NCI-H345 (cell line): ENCODE data around the gene MRPL27.
"Not testable (repeated sequence)": the region's sequence is repeated elsewhere in the genome, so short reads cannot be mapped to it uniquely, and the experiment has no call there.

Source experiments
- DNase-seq: peaks from one replicate; lab custom pipeline; 2025; lab: John Stamatoyannopoulos, UW

MRPL27 gene

DNA sequence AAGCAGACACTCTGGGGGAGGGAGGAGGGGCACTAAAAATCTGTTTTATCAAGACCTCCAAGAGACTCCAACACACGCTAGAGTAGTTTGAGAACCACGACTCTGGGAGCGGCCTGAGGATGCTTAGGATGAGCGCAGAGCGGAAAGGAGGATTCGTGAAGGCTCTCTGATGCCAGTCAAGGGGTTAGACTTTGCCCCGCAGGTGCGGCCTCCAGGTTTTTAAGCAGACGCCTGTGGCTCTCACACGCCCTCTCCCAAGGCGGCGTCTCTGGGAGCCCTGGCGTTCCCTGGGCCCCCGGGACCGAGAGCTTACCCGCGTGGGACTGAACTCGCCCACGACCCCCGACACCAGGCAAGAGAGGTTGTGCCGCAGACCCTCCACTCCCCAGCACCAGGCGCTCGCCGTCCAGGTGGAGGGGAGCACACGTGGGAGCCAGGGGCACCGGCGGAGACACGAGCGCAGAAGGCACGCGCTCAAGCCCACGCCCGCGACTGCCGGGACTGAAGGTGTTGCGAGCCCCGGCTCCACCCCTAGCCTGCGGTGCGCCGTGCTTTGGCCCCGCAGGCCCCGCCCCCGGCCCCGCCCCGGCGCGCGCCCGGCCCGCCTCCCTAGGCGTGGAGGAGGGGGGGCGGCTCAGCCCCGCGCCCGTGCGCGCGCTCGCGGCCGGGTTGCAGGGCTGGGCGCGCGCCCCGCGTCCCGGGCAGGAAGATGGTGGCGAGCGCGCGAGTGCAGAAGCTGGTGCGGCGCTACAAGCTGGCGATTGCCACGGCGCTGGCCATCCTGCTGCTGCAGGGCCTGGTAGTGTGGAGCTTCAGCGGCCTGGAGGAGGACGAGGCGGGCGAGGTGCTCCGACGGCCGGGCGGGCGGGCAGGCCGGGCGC is 27.3 kb downstream of the MRPL27 start, which contains the start of gene XYLT2:
XYLT2 (plus strand) TSS at position 695 of the 881 bp plus-strand sequence; CDS start at position 710, 15 bp downstream.
- peak; percentile 91 for DNase-seq

GRCh38 chr17:50344731-50345365 is 28.1 kb downstream of the MRPL27 start:
- peak; percentile 54 for DNase-seq

GRCh38 chr17:50339381-50339780 is 33.6 kb downstream of the MRPL27 start:
- no peak for DNase-seq

DNA sequence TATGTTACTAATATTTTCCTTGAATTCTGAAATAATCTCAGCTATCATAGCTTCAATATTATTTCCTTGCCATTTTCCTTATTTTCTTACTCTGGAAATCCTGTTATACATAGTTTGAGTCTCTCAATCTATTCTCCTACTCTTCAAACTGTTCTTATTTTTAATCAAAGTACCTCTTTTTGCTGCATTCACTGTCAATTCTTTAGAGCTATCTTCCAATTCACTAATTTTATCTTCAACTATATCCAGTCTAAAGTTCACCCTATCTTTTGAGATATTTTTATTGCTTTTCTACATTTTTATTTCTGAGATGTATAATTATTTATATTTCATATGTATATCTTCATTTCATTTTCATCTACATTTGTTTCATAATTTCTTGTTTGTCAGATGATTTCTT is 34.3 kb downstream of the MRPL27 start:
- no peak for DNase-seq

GRCh38 chr17:50337956-50338355 is 35.0 kb downstream of the MRPL27 start:
- DNase-seq: no peak

GRCh38 chr17:50333291-50334057 is 39.5 kb downstream of the MRPL27 start:
- not testable (repeated sequence) for DNase-seq

- no peak for DNase-seq
These were observed 40.8 kb downstream of the MRPL27 start for GRCh38 chr17:50332196-50332595.

- no peak for DNase-seq
These were observed 41.7 kb downstream of the MRPL27 start for GRCh38 chr17:50331085-50331791.

DNA sequence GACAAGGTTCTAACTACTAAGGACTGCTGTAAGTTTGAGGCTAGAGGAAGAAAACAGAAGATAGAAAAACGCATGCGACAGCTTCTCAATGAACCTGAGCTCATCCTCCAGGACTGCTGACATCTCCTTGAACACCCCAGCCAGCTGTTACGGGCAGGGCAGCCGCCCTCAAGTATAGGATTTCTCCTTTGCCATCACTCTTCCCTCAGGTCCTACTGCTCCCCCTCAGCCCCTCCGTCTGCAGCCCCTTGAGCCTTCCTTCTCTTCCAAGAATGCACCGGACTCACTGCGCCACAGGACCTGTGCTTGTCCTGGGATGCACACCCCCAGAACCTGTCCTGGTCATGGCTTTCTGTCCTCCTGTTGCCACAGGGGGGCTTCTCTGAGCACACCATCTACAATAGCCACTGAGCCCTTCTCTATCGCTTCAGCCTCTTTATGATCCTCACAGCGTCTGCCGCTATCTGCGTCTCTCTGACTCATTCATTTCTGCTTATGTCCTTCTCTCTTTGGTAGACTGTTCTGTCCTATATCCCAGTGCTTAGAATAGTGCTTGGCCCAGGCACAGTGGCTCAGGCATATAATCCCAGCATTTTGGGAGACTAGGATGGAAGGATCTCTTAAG is 42.7 kb downstream of the MRPL27 start:
- no peak for DNase-seq

GRCh38 chr17:50329716-50330115 is 43.3 kb downstream of the MRPL27 start:
- DNase-seq: no peak

DNA sequence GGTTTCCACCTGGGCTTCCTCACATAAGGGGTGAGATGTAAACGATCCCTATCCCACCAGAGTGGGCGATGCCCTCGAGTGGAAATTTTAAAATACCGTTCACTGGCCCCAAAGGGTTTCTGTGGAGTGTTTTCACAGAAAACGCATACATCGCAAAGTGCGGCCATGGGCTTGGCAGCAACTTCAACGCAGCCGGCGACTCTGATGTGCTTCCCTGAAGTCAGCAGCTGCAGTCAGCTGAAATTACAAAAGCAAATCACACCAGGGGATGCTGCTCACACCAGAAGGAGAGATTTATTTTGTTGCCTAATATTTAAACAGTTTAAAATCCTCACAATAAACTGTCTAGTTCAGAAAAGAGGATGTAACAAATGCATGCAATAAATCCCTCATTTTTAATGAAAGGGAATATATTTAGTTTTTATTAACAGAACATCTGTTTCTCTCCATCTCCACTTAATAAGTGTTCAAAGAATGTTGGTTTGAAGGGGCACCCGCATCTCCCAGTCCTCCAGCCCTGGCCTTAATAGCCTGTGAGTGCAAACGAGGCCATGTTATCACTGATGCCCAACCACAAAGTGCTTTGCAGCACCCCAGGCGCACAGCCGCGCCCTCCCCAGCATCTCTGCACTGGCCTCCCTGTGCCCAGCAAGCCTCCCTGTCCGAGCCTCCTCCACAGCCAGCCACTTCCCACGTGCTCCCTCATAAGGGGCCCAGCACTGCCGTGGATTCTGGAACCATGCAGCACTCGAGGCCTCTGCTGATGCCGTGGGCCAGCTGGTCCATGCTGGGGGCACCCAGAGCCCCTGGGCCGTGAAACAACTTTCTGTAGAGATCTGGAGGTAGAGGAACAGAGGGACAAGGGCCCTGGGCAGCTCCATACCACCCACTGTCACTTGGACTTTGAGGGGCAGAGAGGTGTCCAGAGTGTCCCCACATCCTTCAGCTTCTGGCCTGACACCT is 44.3 kb downstream of the MRPL27 start:
- DNase-seq: peak; percentile 38

- no peak for DNase-seq
These were observed 46.1 kb downstream of the MRPL27 start for GRCh38 chr17:50326831-50327364.

DNA sequence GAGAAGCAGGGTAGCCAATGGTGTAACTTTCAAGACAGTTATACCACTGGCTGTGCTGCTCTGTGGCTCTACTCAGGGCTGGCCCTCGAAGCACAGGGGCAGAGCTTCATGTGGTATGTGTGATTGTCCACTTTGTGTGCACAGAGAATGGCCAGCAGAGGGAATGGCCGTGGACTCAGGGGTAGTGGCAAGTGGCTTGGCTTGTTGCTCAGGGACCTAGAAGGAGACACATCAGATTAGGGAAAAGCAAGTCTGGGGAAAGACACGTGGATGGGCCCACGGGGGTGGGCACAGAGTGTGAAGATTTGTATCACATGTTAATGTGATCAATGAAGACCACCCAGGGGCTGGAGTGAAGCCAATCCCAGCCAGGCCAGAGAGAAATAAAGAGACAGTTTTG is 47.1 kb downstream of the MRPL27 start:
- DNase-seq: no peak

DNA sequence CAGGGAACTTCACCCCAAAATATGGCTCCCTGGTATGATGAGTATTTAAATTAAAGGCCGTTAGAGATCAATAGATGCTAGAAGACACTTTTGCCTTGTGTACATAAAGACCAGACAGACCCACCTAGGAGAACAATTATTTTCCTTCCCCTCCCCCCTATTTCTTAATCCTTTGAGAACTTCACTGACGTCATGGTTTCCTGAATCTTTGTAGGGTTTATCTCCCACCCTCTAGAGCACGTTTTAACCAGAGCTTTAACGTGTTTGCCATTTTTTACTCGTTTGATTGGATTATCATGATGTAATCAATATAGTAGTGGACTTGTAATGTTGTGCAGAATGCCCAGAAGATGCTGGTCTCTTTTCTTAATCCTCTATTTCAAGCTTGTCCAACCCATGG is 49.9 kb downstream of the MRPL27 start:
- DNase-seq: no peak

DNA sequence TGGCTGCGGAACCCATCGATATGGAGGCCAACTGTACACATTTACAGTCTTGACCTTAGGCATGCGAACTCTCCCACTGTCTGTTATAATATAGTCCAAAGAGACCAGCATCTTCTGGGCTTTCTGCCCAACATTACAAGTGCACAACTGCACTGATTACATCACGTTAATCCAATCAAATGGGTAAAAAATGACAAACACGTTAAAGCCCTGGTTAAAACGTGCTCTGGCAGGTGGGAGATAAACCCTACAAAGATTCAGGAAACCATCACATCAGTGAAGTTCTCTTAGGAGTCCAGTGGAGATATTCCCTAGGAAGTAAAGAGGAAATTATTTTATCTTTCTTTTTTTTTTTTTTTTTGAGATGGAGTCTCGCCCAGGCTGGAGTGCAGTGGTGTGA is 50.7 kb downstream of the MRPL27 start:
- no peak for DNase-seq

GRCh38 chr17:50319306-50320004 is 53.5 kb downstream of the MRPL27 start:
- no peak for DNase-seq

DNA sequence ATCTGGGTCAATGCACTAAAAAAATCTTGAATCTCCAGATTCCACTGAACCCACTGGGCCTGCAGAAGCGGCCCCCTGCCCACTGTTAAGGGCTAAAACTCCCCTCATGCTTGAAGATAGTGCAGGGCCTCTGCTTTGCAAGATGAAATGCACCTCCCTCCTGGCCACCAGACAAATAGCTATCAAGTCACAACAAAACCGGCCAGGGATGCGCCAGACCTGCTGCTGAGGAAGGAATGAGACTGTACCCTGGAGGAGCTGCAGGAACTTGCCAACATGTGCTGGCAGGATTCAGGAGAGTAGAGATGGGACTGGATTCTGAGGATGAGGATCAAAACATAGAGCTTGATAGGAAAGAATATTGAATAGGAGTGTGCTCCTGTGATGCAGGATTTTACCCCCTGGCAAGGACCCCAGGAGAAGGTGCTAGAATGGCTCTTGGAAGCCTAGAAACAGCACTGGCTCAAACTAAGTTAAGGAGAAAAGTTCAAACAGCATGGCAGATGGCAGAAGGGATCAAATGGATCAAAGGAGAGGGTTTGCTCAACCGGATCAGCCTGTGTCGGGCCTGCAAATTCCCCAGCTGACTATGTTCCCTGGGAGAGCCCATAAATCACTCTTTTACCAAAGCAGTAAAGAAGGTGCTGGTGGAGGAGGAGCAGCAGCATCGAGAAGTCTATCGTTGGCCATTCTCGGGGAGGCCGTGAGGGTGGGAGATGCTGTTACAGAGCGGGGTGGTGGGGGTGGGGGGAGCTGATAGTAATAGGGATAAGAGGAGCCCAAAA is 54.3 kb downstream of the MRPL27 start:
- no peak for DNase-seq
